GM12864 (cell line): Measurements from ENCODE around the gene TDRD1.

Experiments
- DNase-seq: peaks from one replicate; pipeline ENCODE4 v3.0.0-alpha.2; 2011; ENCODE audit warnings: low read depth
- H3K4me3 ChIP-seq: 2 replicates; pipeline ENCODE4 v1.5.1; 2011; ENCODE audit warnings: mild to moderate bottlenecking, low read depth, low read length, control low read depth
- TF ChIP-seq, protein P1 (sequence below): IDR thresholded peaks from 2 replicates; pipeline ENCODE4 v1.5.1; 2011; ENCODE audit warnings: low read depth, mild to moderate bottlenecking, moderate library complexity, low read length, control low read depth, inconsistent platforms; ENCODE audit errors: missing control alignments

The TDRD1 gene

DNA sequence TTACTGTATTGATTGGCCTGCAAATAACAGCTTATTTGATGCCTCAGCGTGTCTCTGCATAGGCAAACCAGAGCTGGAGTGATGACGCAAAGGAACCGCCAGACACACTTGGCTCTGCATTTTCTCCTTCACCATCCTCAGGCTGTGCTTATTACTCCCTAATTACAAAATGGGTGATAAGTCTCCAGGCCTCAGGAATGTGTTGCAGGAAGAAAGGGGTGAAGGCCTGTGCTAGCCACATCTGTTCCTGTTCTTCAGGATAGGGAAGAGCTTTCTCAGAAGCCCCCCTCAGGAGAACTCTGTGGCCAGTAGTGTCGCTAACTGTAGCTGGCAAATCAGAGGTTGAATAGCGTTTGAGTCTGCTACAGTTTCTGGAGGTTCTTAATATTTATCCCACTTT, 5.1 kb downstream of the TDRD1 start:
- H3K4me3 ChIP-seq: no peak overlapping the region
- TF ChIP-seq, protein P1, sequence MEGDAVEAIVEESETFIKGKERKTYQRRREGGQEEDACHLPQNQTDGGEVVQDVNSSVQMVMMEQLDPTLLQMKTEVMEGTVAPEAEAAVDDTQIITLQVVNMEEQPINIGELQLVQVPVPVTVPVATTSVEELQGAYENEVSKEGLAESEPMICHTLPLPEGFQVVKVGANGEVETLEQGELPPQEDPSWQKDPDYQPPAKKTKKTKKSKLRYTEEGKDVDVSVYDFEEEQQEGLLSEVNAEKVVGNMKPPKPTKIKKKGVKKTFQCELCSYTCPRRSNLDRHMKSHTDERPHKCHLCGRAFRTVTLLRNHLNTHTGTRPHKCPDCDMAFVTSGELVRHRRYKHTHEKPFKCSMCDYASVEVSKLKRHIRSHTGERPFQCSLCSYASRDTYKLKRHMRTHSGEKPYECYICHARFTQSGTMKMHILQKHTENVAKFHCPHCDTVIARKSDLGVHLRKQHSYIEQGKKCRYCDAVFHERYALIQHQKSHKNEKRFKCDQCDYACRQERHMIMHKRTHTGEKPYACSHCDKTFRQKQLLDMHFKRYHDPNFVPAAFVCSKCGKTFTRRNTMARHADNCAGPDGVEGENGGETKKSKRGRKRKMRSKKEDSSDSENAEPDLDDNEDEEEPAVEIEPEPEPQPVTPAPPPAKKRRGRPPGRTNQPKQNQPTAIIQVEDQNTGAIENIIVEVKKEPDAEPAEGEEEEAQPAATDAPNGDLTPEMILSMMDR: no peak
- DNase-seq: no peak

DNA sequence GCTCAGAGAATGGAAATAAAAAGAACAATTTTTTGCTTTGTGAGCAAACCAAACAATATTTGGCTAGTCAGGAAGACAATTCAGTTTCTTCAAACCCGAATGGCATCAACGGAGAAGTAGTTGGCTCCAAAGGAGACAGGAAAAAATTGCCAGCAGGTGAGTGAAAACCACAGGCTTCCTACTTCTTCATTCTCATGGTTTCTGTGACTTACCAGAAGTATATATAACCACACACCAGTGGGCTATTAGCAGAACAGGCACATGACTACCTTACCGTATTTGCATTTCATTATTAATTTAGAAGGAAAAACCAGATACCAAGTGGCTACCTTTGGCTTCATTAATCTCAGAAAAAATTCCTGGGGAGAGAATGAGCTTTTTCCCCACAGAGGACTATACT, 8.8 kb downstream of the TDRD1 start:
- TF ChIP-seq, protein P1: no peak
- no peak for DNase-seq
- H3K4me3 ChIP-seq: no peak overlapping the region

DNA sequence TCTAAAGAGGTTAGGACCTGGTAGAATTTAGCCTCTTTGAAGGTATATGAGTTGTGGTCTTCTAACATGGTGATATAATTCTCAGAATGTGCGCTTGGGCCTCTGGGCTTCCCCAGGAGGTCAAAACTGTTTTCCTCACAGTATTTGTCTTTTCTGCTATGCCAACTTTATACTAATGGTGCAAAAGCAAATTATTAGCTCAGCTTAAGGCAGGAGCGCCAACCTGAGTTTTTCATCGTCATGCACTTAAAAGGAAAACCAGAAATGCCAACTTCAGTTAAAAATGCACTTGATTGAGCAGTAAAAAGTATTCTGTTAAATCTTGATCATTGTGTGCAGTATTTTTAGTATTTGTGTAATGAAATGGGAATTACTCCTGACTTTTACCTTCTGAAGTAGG, 9.7 kb downstream of the TDRD1 start:
- no peak for DNase-seq
- H3K4me3 ChIP-seq: no peak overlapping the region
- TF ChIP-seq, protein P1: no peak

DNA sequence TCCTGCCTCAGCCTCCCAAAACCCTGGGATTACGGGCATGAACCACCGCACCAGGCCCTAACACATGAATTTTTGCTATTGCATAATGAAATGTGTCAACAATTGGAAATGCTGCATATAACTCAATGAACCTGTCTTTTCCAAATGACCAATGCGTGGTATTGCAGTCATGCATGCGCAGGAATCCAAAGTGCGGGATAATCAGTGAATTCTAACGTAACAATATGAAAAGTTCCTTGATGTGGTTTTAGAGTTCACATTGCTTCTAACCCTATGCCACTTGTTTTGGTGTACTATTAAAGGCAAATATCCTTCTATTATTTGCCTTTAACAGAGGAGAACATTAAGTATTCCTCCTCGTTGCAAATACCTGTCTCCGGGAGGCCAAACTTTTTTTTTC, 10.5 kb downstream of the TDRD1 start:
- no peak for DNase-seq
- TF ChIP-seq, protein P1: no peak
- no peak overlapping the region for H3K4me3 ChIP-seq

DNA sequence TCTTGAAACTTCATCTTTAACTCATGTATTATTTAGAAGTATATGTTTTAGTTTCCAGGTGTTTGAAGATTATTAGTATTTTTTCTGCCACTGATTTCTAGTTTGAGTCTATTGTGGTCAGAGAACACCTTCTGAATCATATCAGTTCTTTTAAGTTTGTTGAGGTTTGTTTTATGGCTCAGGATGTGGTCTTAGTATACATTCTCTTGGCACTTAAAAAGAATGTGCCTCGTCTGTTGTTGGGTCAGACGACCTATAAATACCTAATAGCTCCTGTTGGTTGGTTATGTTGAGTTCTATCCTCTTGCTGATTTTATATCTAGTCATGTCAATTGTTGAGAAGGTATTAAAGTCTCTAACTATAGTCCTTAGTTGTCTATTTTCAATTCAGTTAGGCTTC, 15.9 kb downstream of the TDRD1 start:
- TF ChIP-seq, protein P1: no peak
- peak; percentile 52 for DNase-seq

DNA sequence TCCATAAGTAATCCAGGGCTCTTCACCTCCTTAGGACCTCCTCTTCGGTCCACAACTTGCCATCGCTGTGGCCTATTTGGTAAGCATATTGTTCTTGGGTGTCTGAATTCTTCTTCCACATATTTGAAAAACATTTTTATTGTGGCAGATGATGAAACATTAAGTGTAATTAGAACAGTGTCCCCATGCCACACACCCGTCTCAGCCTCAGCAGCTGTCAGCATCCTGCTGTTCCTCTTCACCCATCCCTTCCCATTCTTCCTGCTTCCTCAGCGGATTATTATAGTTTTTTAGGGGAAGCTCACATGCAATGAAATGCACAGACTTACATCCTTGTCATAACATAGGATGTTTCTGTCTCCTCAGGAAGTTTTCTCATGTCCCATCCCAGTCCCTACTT, 20.1 kb downstream of the TDRD1 start:
- TF ChIP-seq, protein P1: no peak
- no peak for DNase-seq
- no peak overlapping the region for H3K4me3 ChIP-seq

More for the DNA sequence above, 15.9 kb downstream of the TDRD1 start:
- no peak overlapping the region for H3K4me3 ChIP-seq

DNA sequence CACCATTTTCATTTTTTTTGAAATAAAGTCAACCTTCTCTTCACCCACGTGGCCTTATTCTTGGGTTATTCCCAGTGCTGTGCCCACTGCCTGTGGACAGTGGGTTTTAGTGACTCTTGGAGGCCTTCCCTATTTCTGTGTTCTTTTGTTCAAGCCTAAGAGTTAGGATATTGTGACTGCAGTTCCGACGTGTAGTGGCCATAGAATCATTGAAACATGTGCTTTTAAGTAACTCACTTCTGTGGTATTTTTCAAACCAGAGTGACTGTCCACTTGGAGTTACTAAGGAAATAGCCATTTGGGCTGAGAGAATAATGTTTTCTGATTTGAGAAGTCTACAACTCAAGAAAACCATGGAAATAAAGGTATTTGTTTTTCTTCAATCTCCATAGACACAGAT, 23.7 kb downstream of the TDRD1 start:
- TF ChIP-seq, protein P1: no peak
- no peak for DNase-seq
- no peak overlapping the region for H3K4me3 ChIP-seq
